ENCODE results near the gene RAD51B.

The RAD51B gene

DNA sequence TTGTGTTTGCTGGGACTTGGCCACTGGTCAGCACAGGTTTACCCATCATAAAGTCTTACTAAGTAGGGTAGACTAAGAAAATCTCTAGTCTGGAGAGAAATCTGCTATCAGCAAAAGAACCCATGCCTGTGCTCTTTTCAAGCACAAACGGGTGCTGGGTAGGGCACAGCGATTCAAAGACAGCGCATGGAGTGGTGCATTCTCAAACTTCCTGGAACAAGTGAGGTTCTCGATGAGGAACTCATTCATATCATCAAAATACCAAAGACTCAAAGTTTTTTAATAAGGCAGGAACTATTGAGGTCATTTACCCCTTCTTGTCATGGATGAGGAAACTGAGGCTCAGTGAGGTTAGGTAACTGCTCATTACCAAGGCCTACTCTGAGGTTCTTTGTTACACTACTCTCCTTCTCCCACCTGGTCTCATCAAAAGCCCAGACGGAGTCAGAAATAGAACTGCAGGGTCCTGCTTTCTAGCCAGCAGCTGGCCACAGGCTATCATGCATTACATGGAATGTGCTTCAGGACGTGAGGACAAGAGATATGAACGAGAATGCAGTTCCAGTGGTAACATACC, 583.0 kb downstream of the RAD51B start:
- no peak for DNase-seq (ENCODE audit: low read depth, low spot score)

- no peak for DNase-seq (ENCODE audit: low read depth, low spot score)
Measured at GRCh38 chr14:68403191-68404145, 583.9 kb downstream of the RAD51B start.

GRCh38 chr14:68404146-68404527, 584.6 kb downstream of the RAD51B start:
- no peak for DNase-seq (ENCODE audit: low read depth, low spot score)

- DNase-seq (ENCODE audit: low read depth, low spot score) = no peak
Measured at GRCh38 chr14:68404652-68405183, 585.1 kb downstream of the RAD51B start.

DNA sequence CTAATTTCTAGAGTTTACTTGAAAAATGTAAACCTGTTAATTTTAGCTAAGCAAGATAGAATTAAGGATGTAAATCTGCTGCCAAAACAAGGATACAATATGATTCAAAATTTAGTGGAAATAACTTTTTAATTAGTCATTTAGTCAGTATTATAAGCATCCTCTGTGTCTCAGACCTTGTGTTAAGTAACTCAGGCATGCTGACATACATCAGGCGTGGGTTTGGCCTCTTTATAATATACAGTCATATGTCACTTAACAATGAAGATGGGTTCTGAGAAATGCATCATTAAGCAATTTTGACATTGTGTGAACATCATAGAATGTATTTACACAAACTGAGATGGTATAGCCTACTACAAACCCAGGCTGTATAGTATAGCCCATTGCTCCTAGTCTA, 586.4 kb downstream of the RAD51B start:
- no peak for DNase-seq (ENCODE audit: low read depth, low spot score)

GRCh38 chr14:68407285-68407684, 587.7 kb downstream of the RAD51B start:
- DNase-seq (ENCODE audit: low read depth, low spot score) = no peak

GRCh38 chr14:68407825-68408224, 588.2 kb downstream of the RAD51B start:
- no peak for DNase-seq (ENCODE audit: low read depth, low spot score)

GRCh38 chr14:68408680-68409079, 589.1 kb downstream of the RAD51B start:
- no peak for DNase-seq (ENCODE audit: low read depth, low spot score)

- no peak for DNase-seq (ENCODE audit: low read depth, low spot score)
Measured at GRCh38 chr14:68409387-68409786, 589.8 kb downstream of the RAD51B start.

DNA sequence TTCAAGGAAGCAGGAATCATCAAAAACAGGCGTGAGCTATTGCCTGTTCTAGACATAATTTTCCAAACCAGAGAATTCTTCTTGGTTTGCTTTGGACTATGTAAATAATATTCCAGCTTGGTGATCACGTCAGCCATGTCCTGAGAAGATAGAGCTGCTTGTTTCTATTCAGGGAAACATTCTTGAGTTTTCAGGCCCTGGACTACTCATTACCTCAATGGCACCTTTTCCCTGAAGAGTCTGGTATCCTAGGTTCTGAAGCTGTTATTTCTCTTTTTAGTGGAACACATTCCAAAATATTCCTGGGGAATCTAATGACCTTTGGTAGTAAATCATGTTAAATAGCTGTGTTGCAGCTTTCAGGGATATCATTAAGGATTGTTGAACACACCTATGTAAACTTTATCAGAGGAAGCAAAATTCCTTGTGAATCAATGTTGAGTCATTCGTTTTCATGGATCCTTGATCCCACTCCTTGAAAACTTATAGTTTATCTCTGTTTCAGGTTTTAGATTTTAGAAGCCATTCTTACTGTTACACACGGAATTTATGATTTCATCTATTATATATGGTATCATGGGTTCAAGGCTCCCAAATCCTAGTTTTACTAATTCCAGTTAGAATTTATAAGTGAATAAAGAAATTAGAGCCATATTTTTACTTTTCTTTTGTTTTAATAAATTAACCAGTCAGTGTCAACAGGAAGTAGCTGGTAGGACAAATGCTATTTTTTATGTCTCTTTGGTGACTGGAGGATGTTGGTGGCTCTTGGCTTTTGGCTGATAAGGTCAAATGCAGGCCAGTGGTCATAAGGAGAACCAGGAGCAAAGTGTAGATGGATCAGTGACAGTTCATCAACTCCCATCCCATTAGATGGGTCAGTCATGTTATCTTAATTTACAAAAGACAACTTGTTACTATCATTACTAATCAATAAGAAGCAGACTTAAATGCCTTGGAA, 593.2 kb downstream of the RAD51B start:
- DNase-seq (ENCODE audit: low read depth, low spot score) = no peak

DNA sequence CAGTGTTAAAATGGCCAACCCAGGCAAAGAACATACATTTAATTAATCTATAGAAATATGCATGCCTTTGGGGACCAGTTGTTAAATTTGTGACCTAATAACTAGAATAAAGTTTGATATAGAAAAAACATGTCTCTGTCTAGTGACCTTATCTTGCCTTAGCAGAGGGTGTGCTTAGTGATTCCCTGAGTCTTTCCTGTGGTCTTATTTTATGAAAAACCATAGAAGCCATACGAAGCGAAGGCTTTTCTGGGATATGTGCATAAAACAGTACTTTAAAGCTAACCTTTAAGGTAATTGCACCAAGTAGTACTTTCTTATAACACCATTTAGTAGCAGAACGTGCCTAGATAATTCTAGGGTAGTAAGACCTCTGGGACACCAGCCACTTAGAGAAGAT, 593.9 kb downstream of the RAD51B start:
- DNase-seq (ENCODE audit: low read depth, low spot score) = no peak

DNA sequence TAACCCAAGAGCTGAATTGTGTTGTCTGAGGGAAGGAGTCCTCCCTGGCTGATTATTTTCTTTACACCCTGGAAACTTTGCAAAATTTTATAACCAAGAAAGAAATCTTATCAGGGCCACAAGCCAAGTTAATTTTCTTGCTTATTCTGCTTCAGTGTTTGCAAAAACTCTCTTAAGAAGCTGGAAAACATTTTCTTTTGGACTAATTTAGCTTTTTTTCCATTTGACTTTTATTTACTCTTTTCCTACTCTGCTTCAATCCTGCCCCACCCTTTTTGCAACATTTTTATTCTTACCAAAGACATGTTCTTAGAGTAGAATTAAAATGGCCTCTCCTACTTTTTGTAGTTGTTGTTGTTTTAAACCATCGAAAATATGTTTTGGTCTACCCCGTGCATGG, 594.5 kb downstream of the RAD51B start:
- DNase-seq (ENCODE audit: low read depth, low spot score) = no peak

- no peak for DNase-seq (ENCODE audit: low read depth, low spot score)
Measured at GRCh38 chr14:68416171-68416570, 596.6 kb downstream of the RAD51B start.

DNA sequence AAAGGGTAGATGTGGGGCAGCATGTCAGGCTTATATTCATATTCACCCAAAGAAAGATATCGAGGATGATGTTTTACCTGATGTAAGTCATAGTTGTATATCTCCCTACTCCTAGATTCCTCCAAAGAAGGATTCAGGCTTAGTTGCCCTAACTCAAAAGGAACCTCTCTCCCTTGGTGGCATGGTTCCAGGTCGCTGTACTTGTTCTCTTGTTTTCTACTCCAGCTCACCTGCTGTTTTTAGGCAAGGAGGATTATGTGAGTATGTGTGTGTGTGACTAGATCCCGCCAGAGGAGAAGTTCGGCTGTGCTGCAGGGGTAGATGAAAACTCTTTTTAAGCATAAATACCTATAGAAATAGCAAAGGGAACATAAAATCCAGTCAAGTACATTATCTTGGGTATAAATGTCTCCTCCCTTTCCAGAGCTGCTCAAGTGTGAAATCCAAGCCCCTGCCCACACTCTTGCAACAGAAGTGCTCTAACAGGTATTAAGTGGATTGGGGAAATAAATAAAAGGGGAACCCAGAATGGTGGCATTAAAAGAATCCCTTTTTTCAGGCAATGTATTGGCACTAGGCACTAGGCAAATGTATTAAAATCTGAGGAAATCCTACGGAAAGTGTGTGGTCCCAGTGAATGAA, 597.6 kb downstream of the RAD51B start:
- no peak for DNase-seq (ENCODE audit: low read depth, low spot score)

DNA sequence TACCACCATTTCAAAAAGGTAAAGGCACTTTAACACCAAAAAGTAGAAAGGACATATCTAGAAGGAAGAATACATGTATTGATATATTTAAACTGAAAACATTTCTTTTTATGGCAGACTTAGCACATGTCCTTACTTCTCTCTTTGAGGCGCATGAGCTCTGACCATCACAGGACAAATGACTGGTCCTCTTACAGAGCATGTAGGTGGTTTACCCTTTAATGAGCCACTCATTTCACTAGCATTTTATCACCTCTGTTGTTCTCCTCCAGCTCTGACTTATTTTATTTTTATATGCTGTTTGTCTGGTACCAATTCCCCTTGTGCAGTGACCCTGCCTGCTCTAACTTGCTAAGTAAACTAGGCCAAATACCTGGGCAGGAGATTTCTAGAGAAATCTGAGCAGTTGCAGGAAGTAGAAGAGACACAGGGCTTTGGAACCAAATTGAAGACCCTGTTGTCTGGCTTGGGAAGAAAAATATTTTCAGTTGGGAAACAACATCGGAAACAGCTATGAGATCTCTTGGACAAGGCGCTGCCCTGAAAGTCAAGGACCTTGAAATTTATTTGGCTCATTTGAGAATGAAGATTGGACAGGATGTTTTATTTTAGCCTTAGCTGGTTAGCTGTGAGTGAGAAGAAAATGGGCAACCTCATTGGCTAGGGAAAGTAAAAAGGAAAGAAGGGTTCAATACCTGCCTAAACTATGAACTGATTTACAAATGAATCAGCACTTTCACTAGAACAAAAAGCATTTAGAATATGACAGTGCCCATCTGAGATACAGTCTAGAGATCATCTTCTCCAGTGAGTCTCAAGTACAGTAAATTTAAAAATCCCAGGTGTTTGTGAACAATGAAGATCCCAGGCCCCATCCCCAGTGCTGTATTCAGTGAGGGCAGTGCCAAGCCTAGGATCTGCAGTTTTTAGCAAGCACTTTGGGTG, 598.9 kb downstream of the RAD51B start:
- no peak for DNase-seq (ENCODE audit: low read depth, low spot score)

DNA sequence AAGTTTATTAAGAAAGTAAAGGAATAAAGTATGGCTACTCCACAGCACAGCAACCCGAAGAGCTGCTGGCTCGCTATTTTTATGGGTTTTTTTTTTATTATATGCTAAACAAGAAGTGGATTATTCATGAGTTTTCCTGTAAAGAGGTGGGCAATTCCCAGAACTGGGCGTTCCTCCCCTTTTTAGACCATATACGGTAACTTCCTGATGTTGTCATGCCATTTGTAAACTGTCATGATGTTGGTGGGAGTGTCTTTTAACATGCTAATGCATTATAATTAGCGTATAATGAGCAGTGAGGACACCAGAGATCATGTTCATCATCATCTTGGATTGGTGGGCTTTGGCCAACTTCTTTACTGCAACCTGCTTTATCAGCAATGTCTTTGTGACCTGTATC, 600.8 kb downstream of the RAD51B start:
- DNase-seq (ENCODE audit: low read depth, low spot score) = no peak

DNA sequence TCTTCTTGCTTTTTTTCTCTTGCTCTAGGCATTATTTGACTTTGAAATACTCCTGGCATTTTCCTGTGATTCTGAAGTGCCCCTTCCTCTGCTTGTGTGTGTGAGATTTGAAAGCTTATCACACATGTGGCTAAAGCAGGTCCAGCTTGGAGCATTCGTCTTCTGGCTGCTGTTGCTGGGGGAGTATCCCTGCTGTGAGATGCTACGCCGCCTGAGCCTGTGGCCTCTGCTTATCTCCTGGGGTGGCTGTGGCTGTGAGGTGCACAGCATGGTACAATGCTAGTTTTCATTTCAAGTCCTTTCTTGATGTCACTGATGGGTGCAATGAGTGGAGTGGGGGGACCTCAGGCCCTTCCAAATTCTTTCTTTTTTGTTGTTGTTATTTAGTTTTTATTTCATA, 601.5 kb downstream of the RAD51B start:
- no peak for DNase-seq (ENCODE audit: low read depth, low spot score)

GRCh38 chr14:68423686-68424085, 604.1 kb downstream of the RAD51B start:
- DNase-seq (ENCODE audit: low read depth, low spot score) = no peak

DNA sequence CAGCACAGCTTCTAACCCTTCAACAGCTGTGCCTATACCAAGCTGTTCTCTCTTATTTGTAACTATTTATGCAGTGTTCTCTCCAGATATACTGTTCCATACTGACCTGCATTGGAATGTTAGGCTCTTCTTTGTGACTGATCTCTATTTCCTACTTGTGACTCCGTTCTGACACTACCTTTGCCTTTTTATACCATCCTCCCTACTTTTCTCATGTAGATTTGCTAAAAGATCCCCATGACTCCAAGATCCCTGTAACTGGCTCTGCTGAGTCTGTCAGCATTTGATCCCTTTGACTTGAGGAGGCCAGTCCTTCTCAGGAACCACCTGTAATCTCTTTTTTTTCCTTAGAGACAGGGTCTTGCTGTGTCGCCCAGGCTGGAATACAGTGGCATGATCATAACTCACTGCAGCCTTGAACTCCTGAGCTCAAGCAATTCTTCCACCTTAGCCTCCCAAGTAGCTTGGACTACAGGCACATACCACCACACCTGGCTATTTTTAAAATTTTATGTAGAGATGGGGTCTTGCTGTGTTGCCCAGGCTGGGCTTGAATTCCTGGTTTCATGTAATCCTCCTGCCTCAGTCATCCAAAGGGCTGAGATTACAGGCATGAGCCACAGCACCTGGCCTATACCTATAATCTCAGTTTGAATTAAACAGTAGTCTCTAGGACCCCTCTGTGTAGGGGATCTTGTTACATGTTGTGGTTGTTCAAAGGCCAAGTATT, 605.0 kb downstream of the RAD51B start:
- no peak for DNase-seq (ENCODE audit: low read depth, low spot score)

Measured in iPS DF 19.7 (cell line).